Fibroblast of the aortic adventitia (primary cell): ENCODE data around the gene FRMPD3. TPM values are rescaled to one million over a fixed set of nuclear protein-coding genes. Genes with fewer than 3 reads are reported as not detected.
A peak's percentile ranks its signal among the peaks of the same experiment; 100 is the strongest.

Source experiments
- DNase-seq: peaks from one replicate; pipeline ENCODE4 v3.0.0-alpha.2; 2010; ENCODE audit warnings: low read depth
- H3K4me3 ChIP-seq: 2 replicates; pipeline ENCODE4 v1.5.1; 2011; ENCODE audit warnings: low read depth, mild to moderate bottlenecking, control low read depth, low read length, moderate library complexity
- CTCF ChIP-seq: IDR thresholded peaks from 2 replicates; pipeline ENCODE4 v1.5.1; 2011; ENCODE audit warnings: mild to moderate bottlenecking, low read length, control low read depth, inconsistent platforms; ENCODE audit not compliant: insufficient read depth
- total RNA-seq: library from RNA; depleted of rRNA; stranded (reverse); fragments of >200 nt; gene quantifications from 2 replicates; pipeline ENCODE4 v1.2.3, GENCODE V29; 2012; ENCODE audit warnings: low replicate concordance

Gene FRMPD3
- total RNA-seq, 1 donor, result 0.09 TPM

- H3K4me3 ChIP-seq, result no peak overlapping the region
- no peak for DNase-seq
- no peak for TF ChIP-seq CTCF
Measured at GRCh38 chrX:107477406-107477805, 28.0 kb downstream of the FRMPD3 start.

- no peak for DNase-seq
- no peak overlapping the region for H3K4me3 ChIP-seq
- TF ChIP-seq CTCF, result no peak
Measured at GRCh38 chrX:107480272-107480671, 30.8 kb downstream of the FRMPD3 start.

- no peak for TF ChIP-seq CTCF
- no peak overlapping the region for H3K4me3 ChIP-seq
- DNase-seq, result no peak
Measured at GRCh38 chrX:107482046-107482445, 32.6 kb downstream of the FRMPD3 start.

GRCh38 chrX:107484002-107484726 is 34.7 kb downstream of the FRMPD3 start:
- no peak for TF ChIP-seq CTCF
- no peak overlapping the region for H3K4me3 ChIP-seq
- peak; percentile 39 for DNase-seq

- TF ChIP-seq CTCF, result peak; percentile 18
- DNase-seq, result peak; percentile 22
- no peak overlapping the region for H3K4me3 ChIP-seq
Measured at GRCh38 chrX:107485013-107485412, 35.6 kb downstream of the FRMPD3 start.

- no peak for TF ChIP-seq CTCF
- no peak for DNase-seq
- H3K4me3 ChIP-seq, result no peak overlapping the region
Measured at GRCh38 chrX:107493141-107493540, 43.7 kb downstream of the FRMPD3 start.

GRCh38 chrX:107496786-107497185 is 47.3 kb downstream of the FRMPD3 start:
- no peak for DNase-seq

More at GRCh38 chrX:107496786-107497185, 47.3 kb downstream of the FRMPD3 start:
- H3K4me3 ChIP-seq, result no peak overlapping the region
- TF ChIP-seq CTCF, result no peak
